Activated T-cell treated with anti-CD3 and anti-CD28 coated beads for 24 hours (primary cell): ENCODE measurements around the gene SLC25A25.

Experiments used
- DNase-seq: peaks from one replicate; pipeline ENCODE4 v3.0.0-alpha.2; 2020; ENCODE audit warnings: low read depth

The SLC25A25 gene

DNA sequence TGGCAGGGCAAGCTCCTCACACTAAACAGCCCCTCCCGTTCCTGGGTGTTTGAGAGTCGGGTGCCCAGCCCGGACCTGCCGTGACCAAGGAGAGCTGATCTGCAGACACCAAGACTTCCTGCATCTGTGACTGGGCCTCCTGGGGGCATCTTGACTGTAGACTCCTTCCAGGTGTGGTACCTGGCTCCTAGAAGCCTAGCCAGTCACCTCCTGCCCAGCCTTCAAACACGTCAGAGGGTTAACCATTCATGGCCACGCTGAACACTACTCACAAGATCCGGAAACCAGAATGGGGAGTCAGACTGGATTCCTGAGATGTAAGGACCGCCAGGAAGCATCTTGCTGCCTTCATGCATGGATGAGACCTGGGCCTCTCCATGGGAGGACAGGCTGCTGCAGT, 77.5 kb downstream of the SLC25A25 start:
- no peak for DNase-seq

GRCh38 chr9:128145951-128146351, 77.9 kb downstream of the SLC25A25 start:
- DNase-seq, result no peak

DNA sequence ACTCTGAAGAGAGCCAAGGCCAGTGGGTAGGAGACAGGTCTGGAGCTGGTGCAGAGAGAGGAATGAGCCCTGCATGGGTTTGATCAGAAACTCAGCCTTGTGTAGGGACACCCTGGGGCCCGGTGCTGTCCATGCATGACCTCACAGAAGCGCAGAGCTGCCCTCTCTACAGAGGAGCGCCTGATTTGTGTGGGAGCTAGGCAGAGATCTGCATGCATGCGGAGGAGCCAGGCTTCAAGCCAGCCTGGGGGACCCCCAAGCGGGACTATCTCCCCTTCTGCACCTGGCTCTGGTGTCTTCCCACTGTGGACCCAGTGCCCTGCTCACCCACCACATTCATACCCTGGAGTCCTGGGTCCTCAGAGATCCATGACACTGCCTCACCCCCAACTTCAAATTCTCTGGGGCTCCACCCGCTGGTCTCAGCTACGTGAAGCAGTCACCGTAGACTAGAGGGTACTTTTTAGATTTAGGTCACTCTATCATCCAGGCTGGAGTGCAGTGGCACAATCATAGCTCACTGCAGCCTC, 78.6 kb downstream of the SLC25A25 start:
- no peak for DNase-seq

DNA sequence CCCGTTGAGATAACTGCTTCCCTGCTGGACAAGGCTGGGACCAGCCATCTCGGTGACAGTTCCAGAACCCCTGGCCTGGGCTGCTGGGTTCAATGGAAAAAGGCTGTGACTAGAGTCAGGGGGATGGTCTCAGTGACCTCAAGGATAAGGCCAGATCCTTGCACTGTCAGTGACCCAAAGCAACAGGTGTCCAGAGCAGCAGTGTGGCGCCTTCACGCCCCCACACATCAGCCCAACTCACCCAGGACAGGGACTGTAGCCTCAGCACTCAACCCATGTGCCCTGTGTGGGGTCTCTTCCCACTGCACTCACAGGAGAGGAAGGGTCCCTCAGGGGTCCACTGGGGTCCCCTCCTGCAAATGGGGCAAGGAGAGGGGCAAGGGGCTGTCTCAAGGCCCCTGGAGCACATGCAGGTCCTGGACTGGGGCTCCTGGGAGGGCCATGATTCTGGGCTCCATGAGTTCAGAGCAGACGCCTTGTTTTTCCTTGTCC, 80.5 kb downstream of the SLC25A25 start:
- no peak for DNase-seq

- no peak for DNase-seq
Observed at GRCh38 chr9:128149001-128149701, 81.1 kb downstream of the SLC25A25 start, which contains the start of gene LCN2. Gene LCN2 (plus strand): TSS chr9:128149453. CDS start chr9:128149526, 73 bp downstream.

- DNase-seq, result no peak
Observed at GRCh38 chr9:128149951-128150593, 82.0 kb downstream of the SLC25A25 start.

GRCh38 chr9:128150594-128151308, 82.7 kb downstream of the SLC25A25 start:
- DNase-seq, result no peak

GRCh38 chr9:128151309-128152132, 83.5 kb downstream of the SLC25A25 start:
- DNase-seq, result no peak

- DNase-seq, result no peak
Observed at GRCh38 chr9:128152133-128153059, 84.4 kb downstream of the SLC25A25 start.

DNA sequence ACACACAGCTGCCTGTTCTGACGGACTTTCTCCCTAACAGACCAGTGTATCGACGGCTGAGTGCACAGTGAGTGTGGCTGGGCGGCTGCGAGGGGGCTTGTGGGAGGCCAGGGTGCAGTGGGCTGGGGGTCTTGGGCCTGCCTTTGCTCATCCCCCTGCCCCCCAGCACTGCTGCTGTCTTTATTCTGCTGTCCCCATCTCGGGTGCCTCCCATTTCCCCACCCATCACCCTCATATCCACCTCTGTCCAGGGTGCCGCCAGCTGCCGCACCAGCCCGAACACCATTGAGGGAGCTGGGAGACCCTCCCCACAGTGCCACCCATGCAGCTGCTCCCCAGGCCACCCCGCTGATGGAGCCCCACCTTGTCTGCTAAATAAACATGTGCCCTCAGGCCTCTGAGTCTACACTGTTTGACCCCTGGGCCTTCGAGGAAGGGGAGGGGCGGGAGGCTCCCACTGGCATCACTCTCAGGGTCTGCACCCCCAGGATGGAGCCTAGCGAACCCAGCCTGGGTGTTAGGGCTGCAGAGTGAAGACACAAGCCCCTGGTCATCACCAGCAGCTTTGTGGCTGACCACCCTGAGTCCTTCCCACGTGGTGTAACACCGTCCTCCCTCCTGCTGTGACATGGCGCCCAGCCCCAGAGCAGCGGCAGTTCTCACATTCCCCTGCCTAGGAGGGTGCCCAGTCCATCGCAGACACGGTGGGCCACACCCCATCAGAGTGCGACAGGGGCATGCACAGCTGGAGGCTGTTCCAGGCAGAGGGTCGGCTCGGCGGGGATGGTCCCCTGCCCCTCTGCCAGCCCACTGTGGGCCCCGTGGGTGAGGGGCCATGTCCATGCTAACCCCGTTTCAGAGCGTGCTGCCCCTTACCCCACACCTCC, 85.3 kb downstream of the SLC25A25 start:
- no peak for DNase-seq

DNA sequence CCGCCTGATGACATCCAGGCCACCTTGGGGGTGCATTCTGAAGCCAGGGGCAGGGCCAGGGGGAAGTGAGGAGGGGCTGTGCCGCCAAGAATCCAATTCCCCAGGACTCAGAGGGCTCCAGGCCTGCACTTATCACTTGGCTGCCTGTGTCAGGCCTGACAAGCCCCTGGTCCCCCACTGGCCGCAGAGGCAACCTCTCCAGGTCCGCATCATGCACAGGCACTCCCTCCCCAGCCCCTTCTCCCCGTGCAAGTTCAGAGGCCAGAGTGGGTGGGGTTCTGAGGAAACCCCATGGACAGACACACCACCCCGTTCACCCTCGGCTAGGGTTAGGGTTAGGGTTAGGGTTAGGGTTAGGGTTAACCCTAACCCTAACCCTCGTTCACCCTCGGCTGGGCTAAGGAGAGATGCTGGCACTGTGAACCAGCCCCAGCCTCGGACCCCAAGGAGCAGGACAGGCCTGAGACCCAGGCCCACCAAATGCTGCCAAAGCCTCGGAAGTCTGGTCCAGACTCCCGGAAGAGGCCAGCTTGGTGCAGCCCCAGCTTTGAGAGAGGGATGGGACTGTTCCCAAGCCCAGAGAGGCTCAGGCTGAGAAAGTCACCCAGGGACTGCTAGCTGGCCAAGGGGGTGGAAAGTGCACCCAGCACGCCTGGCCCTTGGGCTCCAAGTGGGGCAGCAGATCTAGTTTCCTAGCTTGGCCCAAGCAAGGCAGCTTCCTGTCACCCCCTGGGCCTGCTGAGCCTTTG, 86.1 kb downstream of the SLC25A25 start:
- no peak for DNase-seq

- DNase-seq, result no peak
Observed at GRCh38 chr9:128155736-128156500, 87.9 kb downstream of the SLC25A25 start.
